Measurements from ENCODE around the gene EFTUD2. TPM values are rescaled to one million over a fixed set of nuclear protein-coding genes. Genes with fewer than 3 reads are reported as not detected.

Gene EFTUD2
- total RNA-seq, 1 experiment from 2014 or later, result 143 TPM

- DNase-seq (ENCODE audit: low spot score), result no peak
These were observed 11.0 kb downstream of the EFTUD2 start for GRCh38 chr17:44887971-44888954.

GRCh38 chr17:44887016-44887415 lies 12.2 kb downstream of the EFTUD2 start:
- DNase-seq (ENCODE audit: low spot score), result no peak

- DNase-seq (ENCODE audit: low spot score), result no peak
These were observed 14.3 kb downstream of the EFTUD2 start for GRCh38 chr17:44884941-44885340.

GRCh38 chr17:44881145-44881544 lies 18.1 kb downstream of the EFTUD2 start:
- no peak for DNase-seq (ENCODE audit: low spot score)

GRCh38 chr17:44880062-44880461 lies 19.2 kb downstream of the EFTUD2 start:
- DNase-seq (ENCODE audit: low spot score), result no peak

- DNase-seq (ENCODE audit: low spot score), result no peak
These were observed 19.9 kb downstream of the EFTUD2 start for GRCh38 chr17:44879376-44879775.

GRCh38 chr17:44878627-44879221 lies 20.5 kb downstream of the EFTUD2 start:
- peak; percentile 55 for DNase-seq (ENCODE audit: low spot score)

- DNase-seq (ENCODE audit: low spot score), result no peak
These were observed 22.1 kb downstream of the EFTUD2 start for GRCh38 chr17:44877121-44877520.

GRCh38 chr17:44875761-44876160 lies 23.5 kb downstream of the EFTUD2 start:
- no peak for DNase-seq (ENCODE audit: low spot score)

- DNase-seq (ENCODE audit: low spot score), result no peak
These were observed 27.0 kb downstream of the EFTUD2 start for GRCh38 chr17:44872131-44872768.

- DNase-seq (ENCODE audit: low spot score), result no peak
These were observed 27.7 kb downstream of the EFTUD2 start for GRCh38 chr17:44871556-44871955.

- no peak for DNase-seq (ENCODE audit: low spot score)
These were observed 31.4 kb downstream of the EFTUD2 start for GRCh38 chr17:44867841-44868240.

- DNase-seq (ENCODE audit: low spot score), result no peak
These were observed 33.3 kb downstream of the EFTUD2 start for GRCh38 chr17:44865931-44866330.

- DNase-seq (ENCODE audit: low spot score), result peak; percentile 77
These were observed 34.0 kb downstream of the EFTUD2 start for GRCh38 chr17:44865231-44865660.

- DNase-seq (ENCODE audit: low spot score), result no peak
These were observed 34.4 kb downstream of the EFTUD2 start for GRCh38 chr17:44864831-44865230.

- no peak for DNase-seq (ENCODE audit: low spot score)
These were observed 36.0 kb downstream of the EFTUD2 start for GRCh38 chr17:44863061-44863918.

GRCh38 chr17:44862278-44862914 lies 36.8 kb downstream of the EFTUD2 start:
- DNase-seq (ENCODE audit: low spot score), result peak; percentile 25

- no peak for DNase-seq (ENCODE audit: low spot score)
These were observed 39.5 kb downstream of the EFTUD2 start for GRCh38 chr17:44859701-44860100.

GRCh38 chr17:44854192-44854591 lies 45.1 kb downstream of the EFTUD2 start:
- no peak for DNase-seq (ENCODE audit: low spot score)

- no peak for DNase-seq (ENCODE audit: low spot score)
These were observed 48.6 kb downstream of the EFTUD2 start for GRCh38 chr17:44850612-44851011.

- DNase-seq (ENCODE audit: low spot score), result no peak
These were observed 49.2 kb downstream of the EFTUD2 start for GRCh38 chr17:44850025-44850424.

Measured in HT-29 (cell line).